Cardiac fibroblast (primary cell): ENCODE measurements around the gene CD68.
A peak's percentile ranks its signal among the peaks of the same experiment; 100 is the strongest.

Experiments used
- DNase-seq, 2 donors: peaks; one replicate each; pipeline versions ENCODE4 v3.0.0 to v3.0.0-alpha.2; 2010; ENCODE audit warnings: low read depth in 2 of 2
- H3K4me3 ChIP-seq, 2 donors: replicated peaks in 1 of 2; 1 replicate in 1 of 2; 2 replicates in 1 of 2; pipeline ENCODE4 v1.5.1; 2011; ENCODE audit warnings: low read depth in 2 of 2, low read length in 2 of 2, mild to moderate bottlenecking in 2 of 2, moderate library complexity in 1 of 2
- TF ChIP-seq, protein P1 (sequence below): IDR thresholded peaks from one replicate; pipeline ENCODE4 v1.5.1; 2011; ENCODE audit warnings: low read depth, mild to moderate bottlenecking, low read length, inconsistent platforms

The CD68 gene

DNA sequence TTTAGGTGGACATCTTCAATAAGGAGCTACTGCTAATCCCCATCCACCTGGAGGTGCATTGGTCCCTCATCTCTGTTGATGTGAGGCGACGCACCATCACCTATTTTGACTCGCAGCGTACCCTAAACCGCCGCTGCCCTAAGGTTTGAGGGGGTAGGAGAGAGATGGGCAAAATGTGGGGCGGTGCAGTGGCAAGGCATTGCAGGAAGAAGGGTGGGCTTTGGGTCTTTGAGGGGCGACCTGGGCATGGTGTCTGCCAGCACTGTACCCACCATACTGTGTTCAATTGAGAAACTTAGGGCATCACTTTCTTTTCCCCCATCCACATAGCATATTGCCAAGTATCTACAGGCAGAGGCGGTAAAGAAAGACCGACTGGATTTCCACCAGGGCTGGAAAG lies 9.1 kb upstream of the CD68 start:
- no peak overlapping the region for H3K4me3 ChIP-seq
- DNase-seq, result no peak
- TF ChIP-seq, protein P1, sequence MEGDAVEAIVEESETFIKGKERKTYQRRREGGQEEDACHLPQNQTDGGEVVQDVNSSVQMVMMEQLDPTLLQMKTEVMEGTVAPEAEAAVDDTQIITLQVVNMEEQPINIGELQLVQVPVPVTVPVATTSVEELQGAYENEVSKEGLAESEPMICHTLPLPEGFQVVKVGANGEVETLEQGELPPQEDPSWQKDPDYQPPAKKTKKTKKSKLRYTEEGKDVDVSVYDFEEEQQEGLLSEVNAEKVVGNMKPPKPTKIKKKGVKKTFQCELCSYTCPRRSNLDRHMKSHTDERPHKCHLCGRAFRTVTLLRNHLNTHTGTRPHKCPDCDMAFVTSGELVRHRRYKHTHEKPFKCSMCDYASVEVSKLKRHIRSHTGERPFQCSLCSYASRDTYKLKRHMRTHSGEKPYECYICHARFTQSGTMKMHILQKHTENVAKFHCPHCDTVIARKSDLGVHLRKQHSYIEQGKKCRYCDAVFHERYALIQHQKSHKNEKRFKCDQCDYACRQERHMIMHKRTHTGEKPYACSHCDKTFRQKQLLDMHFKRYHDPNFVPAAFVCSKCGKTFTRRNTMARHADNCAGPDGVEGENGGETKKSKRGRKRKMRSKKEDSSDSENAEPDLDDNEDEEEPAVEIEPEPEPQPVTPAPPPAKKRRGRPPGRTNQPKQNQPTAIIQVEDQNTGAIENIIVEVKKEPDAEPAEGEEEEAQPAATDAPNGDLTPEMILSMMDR, result no peak

- no peak for DNase-seq
- TF ChIP-seq, protein P1, result no peak
- peak overlapping the region; percentile 46 to 62 for H3K4me3 ChIP-seq
These were observed 7.2 kb upstream of the CD68 start for GRCh38 chr17:7572338-7572587.

DNA sequence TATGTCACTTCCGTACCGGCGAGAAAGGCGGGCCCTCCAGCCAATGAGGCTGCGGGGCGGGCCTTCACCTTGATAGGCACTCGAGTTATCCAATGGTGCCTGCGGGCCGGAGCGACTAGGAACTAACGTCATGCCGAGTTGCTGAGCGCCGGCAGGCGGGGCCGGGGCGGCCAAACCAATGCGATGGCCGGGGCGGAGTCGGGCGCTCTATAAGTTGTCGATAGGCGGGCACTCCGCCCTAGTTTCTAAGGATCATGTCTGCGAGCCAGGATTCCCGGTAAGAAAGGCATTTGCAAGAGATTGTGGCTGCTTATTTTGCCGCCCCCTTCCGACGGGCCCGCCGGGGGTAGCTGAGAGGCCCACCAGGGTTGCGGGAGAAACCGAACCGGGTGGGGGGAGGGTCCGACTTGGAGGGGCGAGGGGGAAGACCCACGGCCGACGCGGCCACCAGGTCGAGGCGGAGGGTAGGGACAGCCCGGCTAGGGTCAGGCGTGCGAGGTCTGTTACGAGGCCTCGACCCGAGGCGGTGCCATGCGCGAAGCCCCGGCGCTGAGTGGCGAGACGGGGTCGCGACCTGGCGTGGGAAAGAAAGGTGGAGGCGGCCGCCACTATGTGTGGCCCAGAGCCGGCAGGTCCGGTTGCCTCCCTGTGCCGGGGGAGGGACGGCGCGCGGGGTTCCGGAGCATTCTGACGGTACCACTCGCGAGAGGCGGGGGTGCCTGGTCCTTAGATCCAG lies 6.7 kb upstream of the CD68 start:
- peak overlapping the region; percentile 98 to 99 for H3K4me3 ChIP-seq
- DNase-seq, result peak; percentile 100
- TF ChIP-seq, protein P1, result no peak

DNA sequence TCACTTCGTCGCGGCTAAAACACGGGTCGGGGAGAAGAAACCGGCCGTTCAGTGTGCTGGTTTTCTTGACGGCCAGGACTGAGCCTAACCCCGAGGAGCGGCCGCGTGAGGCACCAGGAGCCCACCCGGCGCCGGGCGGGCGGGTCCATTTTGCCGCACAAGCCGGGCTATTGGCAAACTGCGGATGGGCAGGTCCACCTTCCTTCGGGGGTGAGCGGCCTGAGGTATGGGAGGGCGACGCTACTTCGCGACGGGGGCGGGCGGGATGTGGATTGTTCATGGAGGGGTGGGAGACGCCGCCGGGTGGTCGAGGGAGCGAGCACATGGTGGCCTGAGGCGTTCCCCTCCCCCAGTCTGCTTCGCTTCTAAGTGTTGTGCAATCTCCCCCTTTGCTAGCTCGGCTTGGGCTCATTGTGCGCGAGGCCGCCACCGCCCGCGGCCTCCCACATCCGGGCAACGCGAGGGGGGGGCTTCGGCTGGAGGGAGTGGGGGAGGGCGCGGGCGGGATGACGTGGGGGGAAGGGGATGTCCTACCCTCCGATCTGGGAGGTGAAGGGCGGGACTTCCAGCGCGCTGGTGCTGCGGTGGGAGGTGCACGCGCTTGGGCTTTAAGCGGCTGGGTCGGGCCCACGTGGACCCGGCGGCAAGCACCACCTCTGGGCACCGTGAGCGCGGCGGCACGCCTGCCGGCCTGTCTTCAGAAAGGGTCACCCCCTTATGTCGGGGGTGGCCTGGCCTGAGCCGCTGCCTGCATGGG lies 5.9 kb upstream of the CD68 start:
- TF ChIP-seq, protein P1, result no peak
- DNase-seq, result peak; percentile 94 to 97

GRCh38 chr17:7574176-7574953 lies 5.1 kb upstream of the CD68 start:
- DNase-seq, result peak in 1 of 2 donors; percentile 35
- TF ChIP-seq, protein P1, result no peak
- peak overlapping the region; percentile 98 to 99 for H3K4me3 ChIP-seq

More for the DNA sequence above, 5.9 kb upstream of the CD68 start:
- H3K4me3 ChIP-seq, result peak overlapping the region; percentile 98 to 99

DNA sequence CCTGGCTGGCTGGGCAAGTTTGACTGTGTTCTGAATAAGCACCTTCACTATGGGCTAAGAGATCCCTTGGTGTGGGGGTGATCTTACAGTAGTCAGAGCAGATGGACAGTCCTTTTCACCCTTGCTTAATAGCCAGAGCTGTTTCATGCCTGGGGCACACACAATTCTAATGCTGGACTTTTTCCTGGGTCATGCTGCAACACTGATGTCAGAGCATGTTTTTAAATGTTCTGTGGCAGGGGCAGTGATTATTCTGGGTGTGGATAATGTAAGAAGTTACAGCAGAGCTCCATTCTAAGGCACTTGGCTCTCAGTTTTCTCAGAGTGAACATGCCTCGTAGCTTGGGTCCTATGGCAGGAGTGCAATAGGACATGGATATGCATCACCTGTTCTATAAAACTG lies 4.0 kb upstream of the CD68 start:
- H3K4me3 ChIP-seq, result peak overlapping the region in 1 of 2 donors; percentile 99
- TF ChIP-seq, protein P1, result no peak

More for the DNA sequence above, 4.0 kb upstream of the CD68 start:
- DNase-seq, result no peak
